Calu3 (cell line): ENCODE results near the gene PSMB5. TPM values are rescaled to one million over a fixed set of nuclear protein-coding genes. Genes with fewer than 3 reads are reported as not detected.

Experiments used
- BruUV-seq: library from RNA; stranded (reverse); fragments of 400-500 nt; replicated peaks from 2 replicates; lab custom pipeline; 2021; lab: Mats Ljungman, UMichigan
- CTCF ChIA-PET: fragments of 300-600 bp; sonication (Branson Sonifier 250); formaldehyde crosslinking; loops from one replicate; lab custom pipeline; 2022; ENCODE audit warnings: antibody characterized with exemption; lab: Charles Lee
- DNase-seq: peaks from one replicate; pipeline ENCODE4 v3.0.0; 2022
- H3K27ac Mint-ChIP-seq: one replicate; pipeline ENCODE4 v1.8.0; 2022; ENCODE audit warnings: mixed read lengths; ENCODE audit not compliant: unreplicated experiment
- H3K27me3 Mint-ChIP-seq: one replicate; pipeline ENCODE4 v1.8.0; 2022; ENCODE audit warnings: mixed read lengths; ENCODE audit not compliant: unreplicated experiment
- H3K36me3 Mint-ChIP-seq: one replicate; pipeline ENCODE4 v1.8.0; 2022; ENCODE audit warnings: mild to moderate bottlenecking, moderate library complexity, mixed read lengths; ENCODE audit not compliant: insufficient read depth, unreplicated experiment
- H3K4me1 Mint-ChIP-seq: one replicate; pipeline ENCODE4 v1.8.0; 2022; ENCODE audit warnings: mild to moderate bottlenecking, low read depth, mixed read lengths; ENCODE audit not compliant: unreplicated experiment
- H3K4me3 Mint-ChIP-seq: one replicate; pipeline ENCODE4 v1.8.0; 2022; ENCODE audit warnings: mild to moderate bottlenecking, low read depth, moderate library complexity, mixed read lengths; ENCODE audit not compliant: unreplicated experiment
- H3K9me3 Mint-ChIP-seq: one replicate; pipeline ENCODE4 v1.8.0; 2022; ENCODE audit warnings: low read depth, mixed read lengths; ENCODE audit not compliant: unreplicated experiment
- intact Hi-C: fragments of 100-400 bp; cut with micrococcal nuclease; formaldehyde crosslinking; loops from one replicate; pipeline ENCODE4 v1.10.0; 2022; ENCODE audit not compliant: unreplicated experiment
- total RNA-seq: library from RNA; stranded (reverse); gene quantifications from 2 replicates; pipeline ENCODE4 v1.2.3, GENCODE V29; 2022
- TF ChIP-seq, protein P1 (sequence below): fragments of 200-600 bp; IDR thresholded peaks from one replicate; pipeline ENCODE4 v1.8.0; 2022; ENCODE audit warnings: antibody characterized with exemption; ENCODE audit not compliant: unreplicated experiment

The PSMB5 gene
- total RNA-seq, 1 experiment from 2014 or later, result 121 TPM

DNA sequence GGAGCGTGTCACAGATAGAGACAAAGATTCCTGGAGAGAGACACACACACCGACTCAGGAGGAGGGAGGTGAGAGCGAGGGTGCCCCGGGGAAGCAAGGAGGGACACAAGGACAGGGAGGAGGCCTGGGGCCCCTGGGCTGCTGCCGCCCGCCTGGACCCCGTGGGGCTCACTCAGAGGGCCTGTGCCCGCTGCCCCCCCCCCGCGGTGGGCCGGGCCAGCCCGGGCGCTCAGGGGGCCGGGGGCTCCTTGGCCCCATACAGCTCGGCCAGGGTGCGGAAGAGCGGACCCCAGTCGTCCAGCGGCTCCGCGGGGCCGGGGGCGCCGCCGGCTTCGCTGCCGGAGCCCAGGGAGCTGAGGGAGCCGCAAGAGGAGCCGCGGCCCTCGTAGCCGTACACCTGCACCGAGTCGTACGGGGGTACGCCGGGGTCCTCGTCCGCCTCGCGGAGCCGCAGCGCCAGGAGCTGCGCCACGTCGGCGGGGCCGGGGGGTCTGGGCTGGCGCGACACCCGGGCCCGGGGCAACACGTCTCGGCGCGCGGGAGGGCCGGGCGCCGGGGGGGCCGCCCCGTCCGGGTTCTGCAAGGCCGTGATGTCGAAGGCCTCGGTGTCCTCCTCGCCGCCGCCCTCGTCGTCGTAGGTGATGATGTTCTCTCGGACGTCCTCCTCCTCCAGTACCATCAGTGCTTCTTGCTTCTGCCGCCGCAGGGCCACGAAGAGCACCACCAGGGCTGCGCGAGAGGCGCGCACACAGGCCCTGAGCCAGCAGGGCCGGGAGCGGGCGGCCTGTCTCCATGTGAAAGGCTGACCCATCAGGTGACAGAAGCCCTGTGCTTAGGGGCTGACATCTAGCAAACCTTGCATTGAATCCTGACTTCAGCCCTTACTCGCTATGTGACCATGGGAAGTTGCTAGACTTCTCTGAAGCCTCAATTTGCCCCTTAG, 13.3 kb upstream of the PSMB5 start:
- no peak for DNase-seq
- intact Hi-C loops, result no loop called here
- no peaks in the 10 kb centered on the region for H3K36me3 Mint-ChIP-seq
- H3K27me3 Mint-ChIP-seq, result peaks cover 22% of the 10 kb centered on the region
- H3K4me3 Mint-ChIP-seq, result no peak overlapping the region
- CTCF ChIA-PET, result no interaction called here
- no peaks in the 10 kb centered on the region for H3K9me3 Mint-ChIP-seq
- BruUV-seq, result no TSS peak
- no peak overlapping the region for H3K27ac Mint-ChIP-seq
- TF ChIP-seq, protein P1, sequence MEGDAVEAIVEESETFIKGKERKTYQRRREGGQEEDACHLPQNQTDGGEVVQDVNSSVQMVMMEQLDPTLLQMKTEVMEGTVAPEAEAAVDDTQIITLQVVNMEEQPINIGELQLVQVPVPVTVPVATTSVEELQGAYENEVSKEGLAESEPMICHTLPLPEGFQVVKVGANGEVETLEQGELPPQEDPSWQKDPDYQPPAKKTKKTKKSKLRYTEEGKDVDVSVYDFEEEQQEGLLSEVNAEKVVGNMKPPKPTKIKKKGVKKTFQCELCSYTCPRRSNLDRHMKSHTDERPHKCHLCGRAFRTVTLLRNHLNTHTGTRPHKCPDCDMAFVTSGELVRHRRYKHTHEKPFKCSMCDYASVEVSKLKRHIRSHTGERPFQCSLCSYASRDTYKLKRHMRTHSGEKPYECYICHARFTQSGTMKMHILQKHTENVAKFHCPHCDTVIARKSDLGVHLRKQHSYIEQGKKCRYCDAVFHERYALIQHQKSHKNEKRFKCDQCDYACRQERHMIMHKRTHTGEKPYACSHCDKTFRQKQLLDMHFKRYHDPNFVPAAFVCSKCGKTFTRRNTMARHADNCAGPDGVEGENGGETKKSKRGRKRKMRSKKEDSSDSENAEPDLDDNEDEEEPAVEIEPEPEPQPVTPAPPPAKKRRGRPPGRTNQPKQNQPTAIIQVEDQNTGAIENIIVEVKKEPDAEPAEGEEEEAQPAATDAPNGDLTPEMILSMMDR, result no peak
- H3K4me1 Mint-ChIP-seq, result no peaks in the 10 kb centered on the region

DNA sequence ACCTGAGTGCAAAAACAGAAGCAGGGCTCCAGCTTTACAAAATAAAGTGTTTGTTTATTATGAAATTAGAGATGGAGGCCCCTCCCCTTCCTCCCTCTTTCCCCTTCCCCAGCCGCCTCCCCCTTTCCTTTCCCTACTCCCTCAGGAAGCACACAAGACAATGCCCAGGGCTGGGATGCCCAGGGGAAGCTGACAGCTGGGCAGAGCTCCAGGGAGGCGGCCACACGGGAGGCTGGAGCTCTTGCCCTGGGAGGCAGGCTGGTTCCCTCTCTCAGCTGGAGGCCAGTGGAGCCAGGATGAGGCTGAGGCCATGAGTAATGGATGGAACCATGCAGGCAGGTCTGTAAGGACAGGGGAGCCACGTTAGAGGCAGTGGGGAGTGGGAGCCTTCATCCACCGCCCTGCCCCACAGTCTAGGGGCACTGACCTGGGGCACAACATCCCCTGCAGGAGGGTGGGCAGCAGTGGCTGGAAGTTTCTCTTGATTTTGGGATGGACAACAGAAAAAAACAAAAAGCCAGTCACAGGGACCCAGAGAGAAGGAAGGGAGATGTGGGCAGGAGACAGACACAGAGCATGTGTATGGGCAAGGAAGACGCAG, 12.4 kb upstream of the PSMB5 start:
- DNase-seq, result no peak
- H3K9me3 Mint-ChIP-seq, result no peaks in the 10 kb centered on the region
- H3K27ac Mint-ChIP-seq, result no peak overlapping the region
- TF ChIP-seq, protein P1, result no peak
- intact Hi-C loops, result no loop called here
- H3K4me1 Mint-ChIP-seq, result no peaks in the 10 kb centered on the region
- no peak overlapping the region for H3K4me3 Mint-ChIP-seq
- H3K36me3 Mint-ChIP-seq, result no peaks in the 10 kb centered on the region
- BruUV-seq, result no TSS peak
- peaks cover 31% of the 10 kb centered on the region for H3K27me3 Mint-ChIP-seq
- CTCF ChIA-PET, result no interaction called here

DNA sequence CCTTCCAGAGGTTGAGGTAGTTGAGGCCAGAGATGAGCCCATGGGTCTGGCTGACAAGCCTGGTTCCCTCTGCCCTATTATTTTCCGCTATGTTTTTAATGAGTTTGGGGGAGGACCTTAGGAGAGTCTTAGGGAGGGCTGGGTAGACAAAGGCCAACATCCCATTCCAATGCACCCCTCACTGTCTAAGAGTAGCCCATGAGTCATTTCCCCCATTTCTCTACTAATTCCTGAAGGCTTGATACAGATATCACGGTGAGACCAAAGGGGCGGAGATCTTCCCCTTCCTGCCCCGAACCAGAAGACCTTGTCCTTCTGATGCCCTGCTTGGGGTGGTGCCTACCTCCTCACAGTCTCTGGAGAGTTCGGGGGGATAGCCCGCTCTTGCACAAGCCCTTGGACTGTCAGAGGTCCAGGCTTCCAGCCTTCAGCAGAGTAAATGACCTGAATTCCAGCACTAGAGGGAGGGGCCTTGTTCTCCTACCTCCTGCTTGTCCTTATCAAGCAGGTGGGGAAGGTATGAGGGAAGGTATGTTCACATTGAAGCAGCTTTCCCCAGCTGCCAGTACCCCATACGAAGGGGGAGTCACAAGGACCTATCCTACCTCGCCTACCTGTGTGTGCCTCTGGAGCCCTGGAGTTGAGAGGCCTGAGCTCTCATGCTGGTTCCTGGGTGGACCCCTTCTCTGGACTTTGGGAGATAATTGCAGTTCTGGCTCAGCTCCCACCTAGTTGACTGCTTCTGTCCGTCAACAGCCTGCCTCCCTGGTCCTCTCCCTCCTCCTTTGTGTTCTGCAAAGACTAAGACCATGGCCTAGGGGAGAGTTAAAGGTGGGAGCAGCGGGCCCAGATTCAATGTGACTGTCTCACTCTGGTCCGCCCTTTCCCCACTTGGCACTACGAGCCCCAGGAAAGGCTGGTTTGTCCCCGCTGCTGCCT, 11.0 kb upstream of the PSMB5 start:
- no peak overlapping the region for H3K27ac Mint-ChIP-seq
- no peaks in the 10 kb centered on the region for H3K36me3 Mint-ChIP-seq
- BruUV-seq, result no TSS peak
- peaks cover 34% of the 10 kb centered on the region for H3K27me3 Mint-ChIP-seq
- H3K4me1 Mint-ChIP-seq, result no peaks in the 10 kb centered on the region
- TF ChIP-seq, protein P1, result no peak
- DNase-seq, result no peak
- no peak overlapping the region for H3K4me3 Mint-ChIP-seq
- intact Hi-C loops, result no loop called here
- CTCF ChIA-PET, result no interaction called here
- no peaks in the 10 kb centered on the region for H3K9me3 Mint-ChIP-seq

DNA sequence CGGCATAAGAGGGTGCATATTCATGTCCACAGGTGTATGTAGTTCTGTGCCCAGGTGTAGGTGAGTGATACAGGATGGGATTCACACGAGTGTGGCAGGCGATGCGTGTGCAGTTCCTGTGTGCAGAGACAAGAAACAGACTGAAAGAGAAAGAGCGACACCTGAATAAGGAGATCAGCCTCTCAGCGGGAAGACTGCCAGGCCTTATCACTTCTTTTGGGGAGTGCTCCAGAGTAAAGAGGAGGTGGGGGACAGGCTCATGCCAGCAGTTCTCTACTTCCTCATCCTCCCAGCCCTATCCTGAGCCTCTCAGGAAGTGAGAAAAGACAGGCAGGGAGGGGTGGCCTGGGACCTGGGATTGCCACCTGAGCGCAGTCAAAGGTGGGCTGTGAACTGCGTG, 10.1 kb upstream of the PSMB5 start:
- intact Hi-C loops, result no loop called here
- DNase-seq, result no peak
- Mint-ChIP-seq H3K36me3 (no peaks in the 10 kb centered on the region), H3K4me1 (no peaks in the 10 kb centered on the region), H3K4me3 (no peak overlapping the region), H3K9me3 (no peaks in the 10 kb centered on the region), H3K27me3 (peaks cover 34% of the 10 kb centered on the region), H3K27ac (no peak overlapping the region)
- CTCF ChIA-PET, result no interaction called here
- no TSS peak for BruUV-seq
- TF ChIP-seq, protein P1, result no peak
